H1 (cell line): Measurements from ENCODE around the gene PHGDH. TPM values are rescaled to one million over a fixed set of nuclear protein-coding genes. Genes with fewer than 3 reads are reported as not detected.

Experiments
- CTCF ChIA-PET: fragments of 300-600 bp; sonication (Branson Sonifier 250); formaldehyde crosslinking; loops from one replicate; lab custom pipeline; 2021; ENCODE audit not compliant: partially characterized antibody; lab: Charles Lee
- POLR2A ChIA-PET: fragments of 300-600 bp; sonication (Branson Sonifier 250); formaldehyde crosslinking; loops from one replicate; lab custom pipeline; 2021; ENCODE audit warnings: inconsistent platforms; ENCODE audit not compliant: partially characterized antibody; lab: Charles Lee
- DNase-seq, 2 experiments: peaks; one replicate each; pipeline versions ENCODE4 v3.0.0 to v3.0.0-alpha.2; 2010 to 2022; ENCODE audit warnings: low spot score in 2 of 2, low read depth in 1 of 2, mixed read lengths in 1 of 2
- FAIRE-seq: peaks from 2 replicates; lab custom pipeline; 2011; peaks lifted over from hg19 to GRCh38; lab: Jason Lieb, UNC
- H2AFZ ChIP-seq: 2 replicates; pipeline ENCODE4 v1.8.1; 2012; ENCODE audit warnings: low read length, inconsistent platforms
- H2AK5ac ChIP-seq: 2 replicates; pipeline ENCODE4 v1.6.1; 2013; ENCODE audit warnings: low read depth, low read length
- H2BK120ac ChIP-seq: replicated peaks from 2 replicates; pipeline ENCODE3; 2013; ENCODE audit warnings: low read depth, low read length, inconsistent platforms
- H2BK12ac ChIP-seq: 2 replicates; pipeline ENCODE4 v1.6.1; 2013; ENCODE audit warnings: low read depth, low read length
- H2BK15ac ChIP-seq: 2 replicates; pipeline ENCODE4 v1.6.1; 2013; ENCODE audit warnings: low read length
- H2BK20ac ChIP-seq: 2 replicates; pipeline ENCODE4 v1.6.1; 2013; ENCODE audit warnings: low read length
- H2BK5ac ChIP-seq: 2 replicates; pipeline ENCODE4 v1.6.1; 2013; ENCODE audit warnings: low read depth, low read length
- H3K14ac ChIP-seq: 2 replicates; pipeline ENCODE4 v1.6.1; 2013; ENCODE audit warnings: inconsistent platforms; ENCODE audit not compliant: insufficient read length
- H3K18ac ChIP-seq: 2 replicates; pipeline ENCODE4 v1.6.1; 2013; ENCODE audit warnings: low read length; ENCODE audit errors: extremely low read depth
- H3K23ac ChIP-seq: 2 replicates; pipeline ENCODE4 v1.6.1; 2013; ENCODE audit warnings: inconsistent platforms; ENCODE audit not compliant: insufficient read length
- H3K23me2 ChIP-seq: 2 replicates; pipeline ENCODE4 v1.6.1; 2013; ENCODE audit warnings: low read depth, low read length
- H3K27ac ChIP-seq: 2 replicates; pipeline ENCODE4 v1.6.1; 2011; ENCODE audit warnings: low read depth, low read length, inconsistent platforms
- H3K27me3 ChIP-seq, 4 experiments: replicated peaks in 1 of 4; 1 replicate in 1 of 4; 2 replicates in 3 of 4; pipeline versions ENCODE4 v1.6.1 to v1.8.1; 2011 to 2013; ENCODE audit warnings: low read length in 3 of 4, mild to moderate bottlenecking in 3 of 4, inconsistent platforms in 2 of 4, mixed read lengths in 2 of 4, moderate library complexity in 1 of 4; ENCODE audit not compliant: control insufficient read depth in 3 of 4, insufficient read depth in 3 of 4; ENCODE audit errors: extremely low read depth in 1 of 4
- H3K36me3 ChIP-seq, 4 experiments: 2 replicates each; pipeline versions ENCODE4 v1.6.1 to v1.8.1; 2011 to 2013; ENCODE audit warnings: mild to moderate bottlenecking in 4 of 4, low read length in 3 of 4, moderate library complexity in 2 of 4, control low read depth in 1 of 4, inconsistent platforms in 1 of 4; ENCODE audit not compliant: insufficient read depth in 4 of 4, control insufficient read depth in 2 of 4
- H3K4ac ChIP-seq: replicated peaks from 2 replicates; pipeline ENCODE3; 2013; ENCODE audit warnings: low read length, low read depth, mixed read lengths, inconsistent platforms; ENCODE audit not compliant: insufficient read length
- H3K4me1 ChIP-seq, 4 experiments: replicated peaks in 1 of 4; 1 replicate in 1 of 4; 2 replicates in 3 of 4; pipeline versions ENCODE4 v1.6.1 to v1.8.1; 2011 to 2013; ENCODE audit warnings: low read length in 3 of 4, inconsistent platforms in 2 of 4, mixed read lengths in 1 of 4; ENCODE audit not compliant: insufficient read depth in 4 of 4, control insufficient read depth in 3 of 4
- H3K4me2 ChIP-seq, 2 experiments: 2 replicates each; pipeline versions ENCODE4 v1.6.1 to v1.8.1; 2011 to 2013; ENCODE audit warnings: low read depth in 2 of 2, low read length in 2 of 2, control low read depth in 1 of 2, inconsistent platforms in 1 of 2, mild to moderate bottlenecking in 1 of 2; ENCODE audit not compliant: insufficient read depth in 1 of 2
- H3K4me3 ChIP-seq, 4 experiments: fragments of 200-600, 300-600 bp in 1 of 4; sonication (generic), shearing (Covaris generic), sonication (Bioruptor Twin) in 1 of 4; 2 replicates each; pipeline versions ENCODE4 v1.5.1 to v1.8.1; 2011 to 2016; ENCODE audit warnings: low read length in 4 of 4, low read depth in 3 of 4, control low read depth in 2 of 4, inconsistent platforms in 2 of 4, mild to moderate bottlenecking in 2 of 4, mixed read lengths in 1 of 4, moderate library complexity in 1 of 4; ENCODE audit not compliant: insufficient read depth in 2 of 4; ENCODE audit errors: extremely low read depth in 1 of 4
- H3K56ac ChIP-seq: replicated peaks from 2 replicates; pipeline ENCODE3; 2013; ENCODE audit warnings: low read depth, mild to moderate bottlenecking, mixed read lengths, low read length, inconsistent platforms; ENCODE audit not compliant: insufficient read length
- H3K79me1 ChIP-seq: 2 replicates; pipeline ENCODE4 v1.6.1; 2013; ENCODE audit warnings: low read depth, low read length, control low read depth
- H3K79me2 ChIP-seq, 2 experiments: 2 replicates each; pipeline versions ENCODE4 v1.6.1 to v1.8.1; 2012 to 2013; ENCODE audit warnings: low read length in 2 of 2, mild to moderate bottlenecking in 2 of 2, inconsistent platforms in 1 of 2; ENCODE audit not compliant: insufficient read depth in 2 of 2, control insufficient read depth in 1 of 2
- H3K9ac ChIP-seq, 4 experiments: replicated peaks in 1 of 4; 1 replicate in 1 of 4; 2 replicates in 3 of 4; pipeline versions ENCODE4 v1.6.1 to v1.8.1; 2011 to 2013; ENCODE audit warnings: low read depth in 3 of 4, low read length in 3 of 4, control low read depth in 2 of 4, mild to moderate bottlenecking in 2 of 4, moderate library complexity in 2 of 4, inconsistent platforms in 1 of 4; ENCODE audit errors: extremely low read depth in 1 of 4
- H3K9me3 ChIP-seq, 2 experiments: 2 replicates each; pipeline versions ENCODE4 v1.6.1 to v1.8.1; 2012 to 2013; ENCODE audit warnings: mild to moderate bottlenecking in 2 of 2, moderate library complexity in 2 of 2, control low read depth in 1 of 2, inconsistent platforms in 1 of 2, low read depth in 1 of 2, low read length in 1 of 2, mixed read lengths in 1 of 2; ENCODE audit not compliant: insufficient read depth in 2 of 2
- H4K20me1 ChIP-seq, 2 experiments: replicated peaks in 1 of 2; 2 replicates each; pipeline versions ENCODE3 to v1.8.1; 2011 to 2013; ENCODE audit warnings: inconsistent platforms in 2 of 2, low read length in 2 of 2, mild to moderate bottlenecking in 1 of 2; ENCODE audit not compliant: insufficient read depth in 2 of 2, control insufficient read depth in 1 of 2
- H4K5ac ChIP-seq: 2 replicates; pipeline ENCODE4 v1.6.1; 2013; ENCODE audit warnings: low read length, low read depth, mixed read lengths, inconsistent platforms; ENCODE audit not compliant: insufficient read length
- H4K8ac ChIP-seq: 2 replicates; pipeline ENCODE4 v1.8.0; 2013; ENCODE audit warnings: mild to moderate bottlenecking, moderate library complexity, low read length, inconsistent platforms; ENCODE audit not compliant: insufficient read depth; ENCODE audit errors: extremely low read depth
- H4K91ac ChIP-seq: replicated peaks from 2 replicates; pipeline ENCODE3; 2013; ENCODE audit warnings: low read length, mixed read lengths, inconsistent platforms; ENCODE audit not compliant: insufficient read length
- BCL11A ChIP-seq, 2 experiments: IDR thresholded peaks; one replicate each; pipeline ENCODE4 v1.6.1; 2011; ENCODE audit warnings: low read depth in 2 of 2, low read length in 2 of 2, mild to moderate bottlenecking in 2 of 2
- CREB1 ChIP-seq: IDR thresholded peaks from 2 replicates; pipeline ENCODE4 v1.6.1; 2012; ENCODE audit warnings: inconsistent platforms
- CTCF ChIP-seq, 3 experiments: IDR thresholded peaks; 1 replicate in 2 of 3; 2 replicates in 1 of 3; pipeline versions ENCODE4 v1.5.1 to v1.6.1; 2011; ENCODE audit warnings: low read length in 3 of 3, mild to moderate bottlenecking in 3 of 3, inconsistent platforms in 2 of 3, low read depth in 1 of 3, moderate library complexity in 1 of 3; ENCODE audit not compliant: insufficient read depth in 1 of 3; ENCODE audit errors: control extremely low read depth in 1 of 3
- NANOG ChIP-seq: IDR thresholded peaks from 2 replicates; pipeline ENCODE4 v1.6.1; 2011; ENCODE audit warnings: low read length, low read depth, mild to moderate bottlenecking, inconsistent platforms; ENCODE audit not compliant: insufficient read depth, poor library complexity, severe bottlenecking
- RAD21 ChIP-seq, 2 experiments: IDR thresholded peaks in 1 of 2; conservative IDR thresholded peaks in 1 of 2; 2 replicates each; pipeline ENCODE4 v1.6.1; 2011; ENCODE audit warnings: low read depth in 2 of 2, low read length in 2 of 2, improper control_type of control experiment in 1 of 2, inconsistent platforms in 1 of 2, mild to moderate bottlenecking in 1 of 2, moderate library complexity in 1 of 2
- SAP30 ChIP-seq: fragments of 300-600 bp; sonication (generic); IDR thresholded peaks from 2 replicates; pipeline ENCODE4 v1.7.1; 2012; ENCODE audit warnings: low read length, moderate library complexity, mild to moderate bottlenecking, inconsistent platforms; ENCODE audit not compliant: insufficient read depth, insufficient replicate concordance
- SIN3A ChIP-seq, 2 experiments: IDR thresholded peaks in 1 of 2; conservative IDR thresholded peaks in 1 of 2; 2 replicates each; pipeline ENCODE4 v1.6.1; 2011 to 2012; ENCODE audit warnings: low read length in 2 of 2, improper control_type of control experiment in 1 of 2, low read depth in 1 of 2, mild to moderate bottlenecking in 1 of 2
- SIX5 ChIP-seq: IDR thresholded peaks from 2 replicates; pipeline ENCODE4 v1.6.1; 2011; ENCODE audit warnings: mild to moderate bottlenecking, low read depth, low read length
- TCF12 ChIP-seq: IDR thresholded peaks from 2 replicates; pipeline ENCODE4 v1.6.1; 2011; ENCODE audit warnings: low read depth, mild to moderate bottlenecking, low read length
- TEAD4 ChIP-seq: IDR thresholded peaks from 2 replicates; pipeline ENCODE4 v1.6.1; 2012; ENCODE audit warnings: low read depth, low read length, inconsistent platforms, mixed read lengths
- WGBS, 2 experiments: shearing (Covaris generic) in 1 of 2; methylation state at CpG; one replicate each; pipeline versions ENCODE4 v1.1.6 to v1.1.7; 2013 to 2015; ENCODE audit warnings: low lambda C conversion rate in 2 of 2, mixed read lengths in 2 of 2, inconsistent platforms in 1 of 2, low coverage in 1 of 2, missing lambda C conversion rate in 1 of 2; ENCODE audit not compliant: insufficient replicate concordance in 2 of 2, insufficient coverage in 1 of 2, insufficient read length in 1 of 2; ENCODE audit errors: extremely low coverage in 1 of 2, missing lambda C conversion rate in 1 of 2; 5-methylcytosine and 5-hydroxymethylcytosine counted together
- polyA plus RNA-seq, 7 experiments: library from polyadenylated mRNA; depleted of rRNA in 3 of 7; stranded (reverse) in 5 of 7; unstranded in 2 of 7; fragments of >200 nt in 5 of 7; fragments of 200-250 nt in 2 of 7; gene quantifications; 1 replicate in 5 of 7; 2 replicates in 1 of 7; 4 replicates in 1 of 7; pipeline versions ENCODE4 v1.2.1 to v1.2.3, GENCODE V29; 2011 to 2013; ENCODE audit warnings: missing spikeins in 2 of 7, mixed read lengths in 2 of 7
- total RNA-seq: library from RNA; stranded (reverse); fragmentation: NEBNext Ultra II Directional; extraction: Animal tissue kit (Norgen Biotek cat#: 25700); gene quantifications from 2 replicates; pipeline ENCODE4 v1.2.1, GENCODE V29; 2021

Gene PHGDH
- total and polyA plus RNA-seq, 2 of the 8 experiments (the other 6 are each of a cell fraction or from before 2014, with no cell fraction given) = 358 to 687 TPM

GRCh38 chr1:119771016-119771415, 59.3 kb downstream of the PHGDH start:
- no peak overlapping the region for H3K4me3 ChIP-seq
- H3K36me3 ChIP-seq = no peaks in the 10 kb centered on the region
- no peak overlapping the region for H2AFZ ChIP-seq
- no peak overlapping the region for H3K9ac ChIP-seq
- no peak overlapping the region for H3K56ac ChIP-seq
- no peak overlapping the region for H4K91ac ChIP-seq
- peaks cover 0 to 5% (median 1%) of the 10 kb centered on the region in 4 experiments; a peak in 1 of 7 replicates for H3K4me1 ChIP-seq
- no peaks in the 10 kb centered on the region for H3K9me3 ChIP-seq
- H2BK20ac ChIP-seq = no peak overlapping the region
- H3K4ac ChIP-seq = no peak overlapping the region
- DNase-seq (no peak), FAIRE-seq (peak; percentile 62)
- H3K18ac ChIP-seq = no peak overlapping the region
- ChIA-PET POLR2A (interaction anchor here (0.8 to 1.7 kb wide), 2 partner anchors 24 to 29 kb away, joined by 3 to 7 read pairs; no protein-coding TSS in a partner anchor), CTCF (interaction anchor here (0.7 to 5.3 kb wide), 12 partner anchors 9 to 154 kb away, joined by 3 to 46 read pairs (median 5); no protein-coding TSS in a partner anchor)
- H2BK15ac ChIP-seq = no peak overlapping the region
- H2BK12ac ChIP-seq = no peak overlapping the region
- no peak overlapping the region for H2BK120ac ChIP-seq
- H3K23ac ChIP-seq = no peak overlapping the region
- no peak overlapping the region for H2BK5ac ChIP-seq
- no peak overlapping the region for H3K27ac ChIP-seq
- no peak overlapping the region for H4K5ac ChIP-seq
- H3K27me3 ChIP-seq = no peaks in the 10 kb centered on the region
- no peak overlapping the region for H3K14ac ChIP-seq
- no peak overlapping the region for H3K4me2 ChIP-seq
- WGBS, 2 experiments = 82% methylated on average over 2 of the region's 2 CpGs; no CpG with 5 or more reads in 1 of the 2 experiments
- H3K79me1 ChIP-seq = no peaks in the 10 kb centered on the region
- no peaks in the 10 kb centered on the region for H3K79me2 ChIP-seq
- no peaks in the 10 kb centered on the region; the same call in 1 of the 2 replicates for H3K23me2 ChIP-seq
- no peak overlapping the region for H4K8ac ChIP-seq
- no peak overlapping the region for H2AK5ac ChIP-seq
- no peaks in the 10 kb centered on the region for H4K20me1 ChIP-seq
- no peak for TF ChIP-seq NANOG
- no peak for TF ChIP-seq TEAD4
- no peak for TF ChIP-seq TCF12
- TF ChIP-seq SAP30 = no peak
- TF ChIP-seq RAD21 (IDR thresholded peaks at IDR 0.05 in 1 of 2, conservative IDR thresholded peaks at IDR 0.05 in 1 of 2; ENCODE audit: low read depth in 2 of 2, low read length in 2 of 2) = peak; percentile 33 to 47; a peak in 3 of 4 replicates
- no peak for TF ChIP-seq BCL11A (IDR thresholded peaks at IDR 0.05; ENCODE audit: low read depth in 2 of 2, low read length in 2 of 2)
- TF ChIP-seq CREB1 = no peak
- TF ChIP-seq SIX5 = no peak
- no peak for TF ChIP-seq SIN3A (conservative IDR thresholded peaks at IDR 0.05 in 1 of 2, IDR thresholded peaks at IDR 0.05 in 1 of 2; ENCODE audit: low read depth in 1 of 2, low read length in 2 of 2)
- peak; percentile 47 to 52 (median 50) for TF ChIP-seq CTCF (IDR thresholded peaks at IDR 0.05; ENCODE audit: control extremely low read depth in 1 of 3, insufficient read depth in 1 of 3, low read depth in 1 of 3, low read length in 3 of 3)
